ENCODE data around the gene ZFX.

The ZFX gene

DNA sequence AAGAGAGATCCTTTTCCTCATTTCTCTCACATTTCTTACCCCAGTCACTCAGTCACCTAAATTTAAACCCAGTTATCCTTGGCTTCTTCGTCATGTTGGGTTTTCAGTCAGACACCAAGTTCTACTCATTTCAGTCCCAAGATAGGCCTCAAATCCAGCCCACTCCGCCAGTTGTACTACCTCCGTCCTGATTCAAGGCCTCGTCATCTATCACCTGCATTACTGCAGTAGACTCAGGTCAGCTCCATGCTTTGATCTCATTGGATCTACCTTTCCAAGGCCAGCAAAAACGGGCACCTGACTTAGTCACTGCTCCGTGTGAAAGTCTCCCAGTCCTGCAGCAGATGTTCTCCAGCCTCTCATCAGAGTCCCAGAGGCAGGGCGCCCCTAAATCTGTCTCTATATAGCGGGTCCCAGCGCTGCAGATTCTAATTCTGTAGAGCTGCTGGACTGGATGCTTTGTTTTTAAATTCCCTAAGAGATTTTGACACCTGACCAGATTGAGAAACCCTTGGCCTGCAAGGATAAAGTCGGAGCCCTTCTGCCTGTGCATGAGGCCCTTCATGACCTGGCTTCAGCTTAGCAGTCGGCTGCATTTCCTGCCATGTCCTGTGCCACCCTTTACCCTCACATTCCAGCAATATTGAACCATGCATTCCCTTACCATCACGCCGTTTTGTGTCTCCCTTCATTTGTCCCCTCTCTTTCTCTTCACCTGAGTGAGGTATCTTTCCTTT lies 53.7 kb downstream of the ZFX start:
- no peak for DNase-seq

- no peak for DNase-seq
Observed at GRCh38 chrX:24204331-24204730, 54.8 kb downstream of the ZFX start.

DNA sequence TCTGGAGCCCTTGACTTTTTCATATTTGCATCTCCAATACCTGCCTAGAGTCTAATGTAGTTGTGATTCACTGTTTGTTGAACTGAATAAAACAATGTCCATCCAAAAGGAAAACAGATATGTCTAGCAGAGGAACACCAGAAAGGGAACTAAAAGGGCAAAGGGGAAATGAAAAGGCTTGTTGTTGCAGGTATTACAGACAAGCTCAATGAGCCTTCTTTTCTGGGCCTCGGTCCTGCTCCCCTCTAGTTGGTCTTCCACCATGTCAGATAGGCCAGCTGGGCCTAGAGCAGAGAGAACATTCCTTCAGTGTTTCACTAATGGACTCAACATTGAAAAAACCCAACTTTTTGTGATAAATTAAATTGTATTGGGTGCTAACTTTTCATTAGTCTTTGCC lies 55.4 kb downstream of the ZFX start:
- DNase-seq, result no peak

- no peak for DNase-seq
Observed at GRCh38 chrX:24207826-24208225, 58.3 kb downstream of the ZFX start.

DNA sequence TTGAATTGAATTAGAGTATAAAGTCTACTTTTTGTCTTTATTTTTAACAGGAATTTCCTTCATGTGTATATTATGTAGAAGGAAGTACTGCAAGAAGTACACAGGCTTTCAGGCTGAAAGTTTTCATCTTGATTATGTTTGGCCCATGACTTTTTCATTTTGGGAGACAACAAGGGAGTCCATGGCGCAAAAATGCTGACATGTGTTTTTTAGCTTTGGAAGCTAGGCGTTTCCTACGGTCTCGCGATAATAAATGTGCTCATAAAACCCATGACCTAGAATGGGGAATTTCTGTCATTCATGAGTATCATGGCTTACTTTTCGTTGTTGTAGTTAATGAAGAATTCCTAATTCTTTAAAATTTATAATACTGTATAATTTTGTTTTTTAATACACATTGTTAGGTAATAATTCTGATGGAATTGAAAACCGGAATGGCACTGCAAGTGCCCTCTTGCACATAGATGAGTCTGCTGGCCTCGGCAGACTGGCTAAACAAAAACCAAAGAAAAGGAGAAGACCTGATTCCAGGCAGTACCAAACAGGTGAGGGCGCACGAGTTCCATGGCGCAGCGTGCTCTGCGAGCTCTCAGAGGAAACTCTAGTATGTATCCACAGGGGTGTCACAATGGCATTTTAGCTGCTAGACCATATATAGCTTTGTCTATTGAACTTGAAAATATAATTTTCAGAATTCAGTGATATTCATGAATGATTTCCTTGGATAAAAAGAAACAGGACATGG lies 59.1 kb downstream of the ZFX start:
- no peak for DNase-seq

DNA sequence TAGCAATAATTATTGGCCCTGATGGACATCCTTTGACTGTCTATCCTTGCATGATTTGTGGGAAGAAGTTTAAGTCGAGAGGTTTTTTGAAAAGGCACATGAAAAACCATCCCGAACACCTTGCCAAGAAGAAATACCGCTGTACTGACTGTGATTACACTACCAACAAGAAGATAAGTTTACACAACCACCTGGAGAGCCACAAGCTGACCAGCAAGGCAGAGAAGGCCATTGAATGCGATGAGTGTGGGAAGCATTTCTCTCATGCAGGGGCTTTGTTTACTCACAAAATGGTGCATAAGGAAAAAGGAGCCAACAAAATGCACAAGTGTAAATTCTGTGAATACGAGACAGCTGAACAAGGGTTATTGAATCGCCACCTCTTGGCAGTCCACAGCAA lies 60.7 kb downstream of the ZFX start:
- DNase-seq, result no peak

DNA sequence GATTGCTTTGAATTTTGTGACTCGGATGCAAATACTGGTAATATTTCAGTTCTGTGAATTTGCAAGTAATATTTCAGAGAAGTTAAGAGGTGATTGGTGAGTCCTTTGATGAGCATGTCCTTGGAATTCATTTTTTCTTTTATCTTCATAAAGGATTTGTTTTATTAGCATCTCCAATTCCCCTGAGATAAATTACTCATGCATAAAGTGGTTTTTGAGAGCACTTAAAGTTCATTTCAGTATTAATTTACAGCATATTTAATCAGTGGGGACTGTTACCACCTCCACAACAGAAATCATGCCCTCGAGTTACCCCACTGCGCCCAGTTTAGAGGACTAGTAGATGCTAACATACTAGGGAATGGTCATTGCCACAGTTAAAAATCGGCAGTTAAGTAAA lies 65.0 kb downstream of the ZFX start:
- DNase-seq, result no peak

GRCh38 chrX:24215272-24215671 lies 65.7 kb downstream of the ZFX start:
- DNase-seq, result no peak

GRCh38 chrX:24216037-24216436 lies 66.5 kb downstream of the ZFX start:
- no peak for DNase-seq

GRCh38 chrX:24216827-24217226 lies 67.3 kb downstream of the ZFX start:
- DNase-seq, result no peak

DNA sequence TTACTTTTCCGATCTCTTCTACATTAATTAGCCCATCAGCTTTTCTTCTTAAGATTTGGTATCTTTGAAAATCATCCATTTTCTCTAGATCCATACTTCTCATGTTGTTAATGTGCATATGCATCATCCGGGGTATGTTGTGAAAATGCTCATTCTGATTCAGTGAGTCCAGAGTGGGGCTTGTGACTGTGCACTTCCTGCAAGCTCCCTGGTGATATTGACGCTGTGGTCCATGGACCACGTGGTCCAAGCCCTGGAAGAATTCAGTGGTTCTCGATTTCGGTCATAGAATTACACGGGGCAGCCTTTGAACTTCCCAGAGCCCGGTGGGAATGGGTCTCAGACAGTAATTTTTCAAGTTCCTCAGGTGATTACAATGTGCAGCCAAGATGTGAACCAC lies 69.8 kb downstream of the ZFX start:
- DNase-seq, result no peak

DNA sequence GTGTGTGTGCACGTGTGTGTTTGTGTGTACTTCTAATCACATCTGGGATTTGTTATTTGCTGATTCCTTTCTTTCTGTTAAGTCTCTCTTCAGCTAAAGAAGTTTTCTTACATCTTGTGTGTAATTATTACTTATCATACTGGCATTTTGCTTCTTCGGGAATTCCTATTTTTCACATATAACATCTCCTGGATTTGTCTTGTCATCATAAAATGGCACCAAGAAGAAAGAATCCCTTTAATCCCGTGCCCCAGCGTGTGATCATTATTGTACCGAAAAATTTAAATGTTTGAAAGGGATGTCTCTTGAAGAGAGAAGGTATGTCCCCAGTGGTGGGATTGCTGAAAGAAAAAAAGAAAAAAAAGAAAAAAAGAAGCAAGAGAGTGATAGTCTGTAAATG lies 72.3 kb downstream of the ZFX start:
- no peak for DNase-seq

DNA sequence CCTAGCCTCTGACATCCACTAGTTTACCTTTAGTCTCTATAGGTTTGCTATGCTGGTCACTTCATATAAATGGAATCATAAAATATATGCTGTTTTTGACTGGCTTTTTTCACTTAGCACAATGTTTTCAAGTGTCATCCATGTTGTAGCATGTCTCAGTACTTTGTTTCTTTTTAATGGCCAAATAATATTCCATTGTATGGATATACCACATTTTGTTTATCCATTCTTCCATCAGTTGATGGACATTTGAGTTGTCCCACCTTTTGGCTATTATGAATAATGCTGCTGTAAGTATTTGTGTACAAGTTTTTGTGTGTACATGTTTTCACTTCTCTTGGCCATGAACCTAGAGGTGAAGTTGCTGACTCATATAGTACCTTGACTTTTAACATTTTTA lies 75.7 kb downstream of the ZFX start:
- DNase-seq, result no peak

- DNase-seq, result no peak
Observed at GRCh38 chrX:24226176-24226575, 76.6 kb downstream of the ZFX start.

DNA sequence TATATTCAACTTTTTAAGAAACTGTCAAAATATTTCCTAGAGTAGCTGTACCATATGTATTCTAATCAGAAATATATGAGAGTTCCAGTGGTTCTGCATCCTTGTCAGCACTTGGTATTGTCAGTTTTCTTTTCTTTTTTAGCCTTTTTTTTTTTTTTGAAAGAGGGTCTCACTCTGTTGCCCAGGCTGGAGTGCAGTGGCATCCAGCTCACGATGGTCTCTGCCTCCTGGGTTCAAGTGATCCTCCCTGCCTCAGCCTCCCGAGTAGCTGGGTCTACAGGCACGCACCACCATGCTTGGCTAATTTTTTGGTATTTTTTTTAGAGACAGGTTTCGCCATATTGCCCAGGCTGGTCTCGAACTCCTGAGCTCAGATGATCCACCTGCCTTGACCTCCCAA lies 79.1 kb downstream of the ZFX start:
- DNase-seq, result no peak

- DNase-seq, result no peak
Observed at GRCh38 chrX:24229400-24229879, 79.9 kb downstream of the ZFX start.

DNA sequence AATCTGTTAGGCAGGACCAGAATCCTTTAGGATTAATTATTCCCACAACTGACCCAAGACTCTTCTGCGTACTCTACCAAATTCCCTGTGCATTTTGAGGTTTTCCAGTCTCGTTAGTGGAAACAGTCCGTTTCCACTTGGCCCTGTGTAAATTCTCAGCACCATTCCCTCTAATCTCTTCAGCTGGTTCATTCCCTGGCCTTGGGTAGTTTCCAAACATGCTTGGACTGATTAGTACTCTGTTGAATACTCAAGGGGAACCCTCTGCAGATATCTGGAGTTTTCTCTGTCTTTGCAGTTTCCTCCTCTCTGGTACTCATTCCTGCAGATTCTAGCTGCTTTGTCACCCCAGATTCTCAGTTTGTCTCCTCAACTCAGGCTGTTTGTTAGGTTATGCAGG lies 80.4 kb downstream of the ZFX start:
- no peak for DNase-seq

DNA sequence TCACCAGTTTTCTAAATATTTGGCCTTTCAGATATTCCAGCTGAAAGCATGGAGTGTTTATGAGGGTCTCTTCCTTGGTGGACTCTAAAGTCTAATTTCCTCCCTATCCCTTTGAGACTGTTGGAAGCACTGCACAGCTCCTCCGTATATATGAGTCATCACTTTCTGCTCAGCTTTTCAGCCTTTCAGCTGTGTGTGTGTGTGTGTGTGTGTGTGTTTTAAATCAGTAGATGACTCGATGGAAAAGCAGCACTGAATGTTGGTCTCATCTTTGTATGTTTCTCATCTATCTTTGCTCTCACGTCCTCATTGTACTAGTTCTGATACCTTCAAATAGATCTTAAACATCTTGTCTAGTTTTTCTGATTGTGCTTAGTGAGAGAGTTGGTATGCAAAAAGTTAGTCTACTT lies 81.6 kb downstream of the ZFX start:
- DNase-seq, result no peak

DNA sequence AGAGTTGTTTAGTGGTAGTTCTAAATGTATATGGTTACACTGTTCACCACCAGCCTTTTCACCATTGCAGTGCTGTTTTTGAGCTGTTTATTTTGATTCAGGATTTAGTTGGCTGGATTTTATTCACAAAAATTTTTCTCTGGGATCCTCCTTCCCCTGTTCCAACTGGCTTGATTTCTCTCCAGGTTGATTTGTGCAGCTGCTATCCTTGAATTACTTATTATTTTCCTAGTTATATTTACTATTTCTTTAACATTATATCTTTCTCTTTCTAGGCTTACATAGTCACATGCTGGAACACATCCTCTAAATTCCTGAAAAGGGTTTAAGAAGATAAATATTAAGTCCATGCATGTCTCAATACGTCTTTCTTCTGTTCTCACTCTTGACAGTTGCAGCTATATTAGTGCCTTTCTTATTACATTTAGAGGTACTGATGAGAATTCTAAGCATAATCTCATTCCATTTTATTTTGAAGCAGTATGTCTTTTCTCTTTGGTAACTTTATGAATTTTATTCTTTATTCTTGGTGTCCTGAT lies 82.2 kb downstream of the ZFX start:
- DNase-seq, result no peak

- no peak for DNase-seq
Observed at GRCh38 chrX:24232796-24233195, 83.3 kb downstream of the ZFX start.

- DNase-seq, result no peak
Observed at GRCh38 chrX:24235084-24235710, 85.7 kb downstream of the ZFX start.

GRCh38 chrX:24241822-24242648 lies 92.5 kb downstream of the ZFX start:
- DNase-seq, result peak; percentile 6

GRCh38 chrX:24242649-24243175 lies 93.2 kb downstream of the ZFX start:
- no peak for DNase-seq

Data from NCI-H1048 (cell line).